HG03571 (cell line): ENCODE measurements around the gene DAB2IP.

Experiments used
- ATAC-seq: cut with Tn5 transposase; IDR thresholded peaks from one replicate; pipeline ENCODE4 v1.9.1; 2021; ENCODE audit not compliant: unreplicated experiment

DAB2IP gene

DNA sequence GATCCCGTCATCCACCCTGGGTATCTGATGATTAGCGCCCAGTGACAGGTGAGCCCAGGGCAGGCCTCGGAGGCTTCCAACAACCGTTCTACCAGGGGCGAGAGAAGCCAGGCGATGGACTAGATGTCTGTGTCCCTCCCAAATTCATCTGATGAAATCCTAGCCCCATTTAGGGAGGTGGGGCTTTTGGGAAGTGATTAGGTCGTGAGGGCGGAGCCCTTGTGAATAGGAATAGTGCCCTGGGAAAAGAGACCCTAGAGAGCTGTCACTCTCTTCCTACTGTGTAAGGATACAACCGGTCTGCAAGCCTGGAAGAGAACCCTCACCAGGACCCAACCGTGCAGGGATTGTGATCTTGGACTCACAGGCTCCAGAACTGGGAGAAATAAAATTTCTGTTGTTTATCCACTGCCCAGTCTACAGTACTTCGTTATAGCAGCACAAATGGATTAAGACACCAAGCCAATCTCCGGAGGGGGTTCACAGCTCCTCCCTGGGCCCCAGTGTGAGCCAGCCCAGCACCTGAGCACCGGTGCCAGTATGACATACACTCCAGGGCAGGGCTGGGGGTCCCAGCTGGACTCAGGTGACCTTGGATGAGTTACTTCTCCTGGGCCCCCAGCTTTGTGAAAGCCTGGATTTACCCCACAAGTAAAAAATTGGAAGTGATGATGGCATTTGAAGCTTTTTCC, 162.2 kb downstream of the DAB2IP start:
- ATAC-seq = no peak

DNA sequence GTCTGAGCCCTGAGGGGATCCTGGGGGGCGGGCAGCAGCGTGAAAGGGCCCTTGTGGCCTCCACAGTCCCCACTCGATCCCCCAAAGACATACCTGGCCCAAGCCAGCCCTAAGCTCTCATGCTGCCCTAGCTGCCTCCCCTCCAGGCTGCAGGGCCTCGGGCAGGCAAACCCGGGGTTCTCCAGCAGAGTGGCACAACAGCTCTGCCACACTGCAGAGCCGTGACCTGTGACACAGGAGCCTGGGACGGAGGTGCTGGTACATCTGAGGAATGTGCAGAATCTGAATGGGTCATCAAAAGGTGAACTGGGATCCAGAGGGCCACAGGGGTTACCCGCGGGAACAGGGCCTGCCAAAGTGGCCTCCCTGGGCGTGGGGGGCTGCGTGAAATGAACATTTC, 163.2 kb downstream of the DAB2IP start:
- no peak for ATAC-seq

DNA sequence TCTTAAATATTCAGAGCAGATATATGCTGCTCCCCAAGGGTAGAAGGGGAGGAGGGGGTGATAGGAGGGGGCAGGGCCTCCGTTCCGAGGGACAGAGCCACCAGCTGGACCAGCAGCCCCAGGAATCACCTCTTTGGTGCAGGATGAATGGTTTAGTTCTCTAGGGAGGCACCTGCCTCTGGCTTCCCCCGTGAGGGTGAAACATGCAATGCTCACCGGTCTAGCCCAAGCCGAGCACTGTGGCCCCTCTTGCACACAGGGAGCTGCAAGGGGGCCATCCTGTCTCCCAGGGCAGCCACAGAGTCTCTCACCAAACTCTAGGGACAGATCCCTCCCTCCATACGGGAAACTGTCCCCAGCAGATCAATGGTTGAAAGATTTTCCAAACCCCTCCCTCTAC, 163.7 kb downstream of the DAB2IP start:
- ATAC-seq = no peak

DNA sequence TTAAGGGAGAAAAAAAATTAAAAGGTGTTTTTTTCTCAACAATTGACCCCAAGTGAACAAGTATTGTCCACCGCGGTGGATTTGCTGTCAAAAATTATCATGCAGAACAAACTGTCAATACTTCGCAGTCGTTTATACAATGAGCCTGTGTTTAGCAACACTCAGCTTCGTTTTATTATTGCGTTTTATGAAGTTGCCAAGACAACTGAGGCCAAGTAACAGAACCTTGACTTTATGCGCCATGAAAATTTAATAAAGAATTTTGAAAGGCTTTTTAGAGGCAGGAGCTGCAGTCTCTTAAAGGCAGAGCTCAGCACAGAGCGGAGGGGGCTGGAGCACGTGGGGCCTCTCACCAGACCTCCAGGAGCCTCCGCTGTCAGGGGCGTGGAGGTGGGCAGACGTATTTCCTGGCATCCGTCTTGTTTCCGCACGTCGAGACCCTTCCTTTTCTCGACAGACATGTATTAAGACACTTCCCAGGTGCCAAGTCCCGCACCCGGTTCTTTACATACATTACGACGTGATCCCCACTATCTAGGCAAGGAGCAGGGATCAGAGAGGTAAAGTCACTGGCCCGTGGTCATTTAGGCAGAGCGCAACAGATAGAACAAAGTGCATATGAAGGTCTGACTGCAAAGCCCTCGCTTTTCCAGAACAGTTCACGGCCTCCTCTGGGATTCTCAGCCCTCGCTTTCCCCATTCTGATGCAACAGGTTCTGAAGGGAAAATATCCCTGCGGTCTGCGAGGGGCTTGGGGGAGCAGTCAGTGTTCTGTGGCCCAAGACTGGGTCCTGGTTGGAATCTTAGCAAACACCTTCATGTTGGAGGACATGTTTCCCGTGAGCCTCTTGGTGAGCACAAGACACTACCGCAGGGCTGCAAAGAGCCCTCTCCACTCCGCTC, 164.4 kb downstream of the DAB2IP start:
- no peak for ATAC-seq

DNA sequence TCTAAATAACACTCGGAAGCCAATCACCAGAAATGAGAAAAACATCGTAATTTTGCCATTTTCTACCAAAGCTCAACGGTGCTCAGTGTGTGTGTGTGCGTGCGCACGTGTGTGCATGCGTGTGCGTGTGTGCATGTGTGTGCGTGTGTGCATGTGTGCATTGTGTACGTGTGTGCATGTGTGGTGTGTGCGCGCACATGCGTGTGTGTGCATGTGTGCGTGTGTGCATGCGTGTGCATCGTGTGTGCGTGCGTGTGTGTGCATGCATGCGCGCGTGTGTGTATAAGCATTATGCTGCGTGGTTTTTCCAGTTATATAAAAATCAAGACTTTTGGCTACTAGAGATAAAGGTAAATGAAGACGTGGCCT, 165.0 kb downstream of the DAB2IP start:
- no peak for ATAC-seq

DNA sequence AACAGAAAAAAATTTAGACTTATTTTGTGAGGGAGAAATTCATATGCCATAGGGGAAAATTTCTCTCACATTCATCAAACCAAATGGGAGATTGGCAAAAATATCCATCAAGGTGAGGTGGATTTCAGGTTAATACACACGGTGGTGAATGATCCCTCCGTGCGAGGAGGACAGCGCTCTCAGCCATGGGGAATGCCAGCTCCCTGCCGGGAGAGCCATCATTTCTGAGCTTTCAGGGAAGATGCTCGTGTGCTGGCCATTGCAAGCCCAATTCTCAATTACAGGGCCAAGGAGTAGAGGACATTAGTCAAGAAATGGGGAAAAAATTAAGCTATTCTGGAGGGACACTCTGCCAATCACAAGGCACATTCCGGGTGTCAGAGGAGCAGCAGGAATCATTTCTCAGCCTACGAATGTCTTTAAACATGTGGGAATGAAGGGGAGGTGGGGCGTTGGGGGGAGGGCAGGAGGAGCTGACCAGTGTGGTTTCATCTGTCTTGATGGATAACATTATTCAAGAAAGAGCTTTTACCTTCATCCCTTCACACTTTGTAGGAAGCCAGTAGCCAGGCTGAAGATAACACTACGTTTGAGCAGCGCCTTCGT, 165.5 kb downstream of the DAB2IP start:
- no peak for ATAC-seq

DNA sequence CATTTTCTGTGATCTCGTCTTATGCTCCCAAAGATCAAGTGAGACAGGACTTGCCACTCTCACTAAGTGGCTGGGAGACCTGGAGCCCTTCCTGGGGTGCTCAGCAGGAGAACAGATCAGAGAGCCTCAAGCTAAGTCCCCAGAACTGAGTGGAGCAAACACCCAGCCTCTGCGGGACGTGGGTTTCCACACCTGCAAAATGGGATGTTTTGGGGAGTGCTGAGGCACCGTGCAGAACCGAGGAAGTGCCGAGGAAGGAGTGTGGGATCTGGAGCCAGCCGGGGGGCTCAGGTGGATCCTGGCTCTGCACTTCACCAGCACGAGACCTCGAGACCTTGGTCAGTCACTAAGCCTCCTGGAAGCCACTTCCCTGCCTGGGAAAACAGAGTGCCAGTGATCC, 166.0 kb downstream of the DAB2IP start:
- ATAC-seq = no peak

DNA sequence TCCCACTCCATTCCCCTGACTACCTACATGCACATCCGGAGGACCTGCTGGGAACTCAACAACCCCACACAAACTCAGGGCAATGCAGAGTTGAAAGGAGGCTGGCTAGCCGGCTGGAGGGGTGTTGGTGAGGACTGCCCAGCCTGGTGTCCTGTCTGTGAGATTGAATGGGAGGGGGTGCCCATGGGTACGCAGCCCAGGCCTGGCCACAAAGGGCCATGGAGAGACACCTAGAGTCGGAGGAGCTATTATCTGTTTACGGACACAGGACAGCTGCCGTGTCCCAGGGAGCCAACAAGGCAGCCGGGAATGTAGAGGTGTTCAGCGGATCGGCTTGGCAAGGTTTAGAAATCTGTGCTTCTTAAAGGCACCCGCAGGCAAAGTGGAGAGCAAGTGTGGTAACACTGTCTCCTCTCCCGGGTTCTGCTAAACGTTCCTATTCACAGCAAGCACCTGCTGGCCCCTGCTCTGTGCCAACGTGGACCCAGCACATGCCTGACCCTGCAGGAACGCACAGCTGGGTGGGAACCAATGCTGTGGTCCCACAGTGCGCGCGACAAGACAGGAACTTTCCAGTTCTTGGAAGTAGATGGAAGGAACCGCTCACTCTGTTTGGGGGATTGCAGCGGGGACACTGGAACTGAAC, 166.7 kb downstream of the DAB2IP start:
- no peak for ATAC-seq

DNA sequence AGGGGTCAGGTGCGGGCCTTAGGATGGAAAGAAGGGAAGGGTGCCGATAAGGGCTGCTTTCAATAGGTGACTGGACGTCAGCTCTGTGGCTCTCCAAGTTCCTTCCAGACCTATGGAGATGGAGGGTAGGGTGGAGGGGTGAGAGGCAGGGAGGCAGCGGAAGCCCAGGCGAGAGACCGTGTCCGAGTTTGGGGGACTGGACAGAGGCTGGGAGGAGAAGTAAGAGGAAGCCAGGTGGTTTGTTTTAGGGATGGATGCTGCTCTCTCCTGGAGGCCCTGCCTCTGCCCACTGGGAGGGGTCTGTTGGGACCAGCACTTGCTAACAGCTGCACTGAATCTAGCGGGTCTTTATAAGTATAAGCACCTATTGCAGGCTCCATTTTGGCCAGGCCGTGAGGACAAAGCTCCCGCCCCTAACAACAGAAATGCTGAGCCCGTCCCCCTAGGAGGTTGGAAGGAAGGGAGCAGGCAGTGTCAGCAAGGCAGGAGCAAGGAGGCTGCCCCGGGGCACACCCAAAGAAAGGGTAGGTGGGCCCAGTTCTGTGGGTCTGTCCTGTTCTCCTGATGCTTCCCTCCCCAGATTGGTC, 167.5 kb downstream of the DAB2IP start:
- no peak for ATAC-seq

DNA sequence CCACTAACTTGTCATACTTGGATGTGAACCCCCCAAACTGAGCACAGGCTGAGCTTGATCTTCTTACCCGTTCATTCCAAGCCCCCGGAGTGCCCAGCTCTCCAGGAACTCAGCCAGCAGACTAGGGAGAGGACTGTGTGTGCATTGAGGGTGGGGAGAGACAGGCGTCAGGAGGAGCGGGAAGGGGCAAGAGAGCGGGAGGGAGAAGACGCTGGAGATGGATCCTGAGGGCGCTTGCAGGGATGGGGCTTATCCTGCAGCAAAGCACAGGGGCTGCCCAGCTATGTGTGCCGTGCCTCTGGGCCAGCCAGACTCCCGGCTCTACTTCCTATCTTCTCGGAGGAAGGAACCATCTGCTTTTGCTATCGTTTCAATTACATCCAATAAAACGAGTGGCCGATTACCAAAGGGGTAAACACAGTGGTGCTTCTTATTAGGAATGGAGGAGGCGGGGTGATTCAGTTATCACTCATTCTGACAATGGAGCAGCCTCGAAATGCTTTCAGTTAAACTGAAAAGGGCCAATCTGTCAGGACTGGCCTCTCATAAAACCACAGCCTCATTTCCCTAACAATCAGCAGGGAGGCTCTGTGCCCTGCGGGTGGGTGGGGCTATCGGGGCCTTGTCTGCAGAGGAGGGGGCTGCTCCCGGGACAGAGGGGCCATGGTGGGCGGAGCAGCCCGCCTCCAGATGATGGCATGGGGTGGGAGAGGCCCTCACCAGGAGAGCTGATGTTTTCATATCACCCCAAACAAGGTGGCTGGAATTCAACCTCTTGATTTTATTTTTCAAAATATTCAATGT, 168.2 kb downstream of the DAB2IP start:
- ATAC-seq = no peak

DNA sequence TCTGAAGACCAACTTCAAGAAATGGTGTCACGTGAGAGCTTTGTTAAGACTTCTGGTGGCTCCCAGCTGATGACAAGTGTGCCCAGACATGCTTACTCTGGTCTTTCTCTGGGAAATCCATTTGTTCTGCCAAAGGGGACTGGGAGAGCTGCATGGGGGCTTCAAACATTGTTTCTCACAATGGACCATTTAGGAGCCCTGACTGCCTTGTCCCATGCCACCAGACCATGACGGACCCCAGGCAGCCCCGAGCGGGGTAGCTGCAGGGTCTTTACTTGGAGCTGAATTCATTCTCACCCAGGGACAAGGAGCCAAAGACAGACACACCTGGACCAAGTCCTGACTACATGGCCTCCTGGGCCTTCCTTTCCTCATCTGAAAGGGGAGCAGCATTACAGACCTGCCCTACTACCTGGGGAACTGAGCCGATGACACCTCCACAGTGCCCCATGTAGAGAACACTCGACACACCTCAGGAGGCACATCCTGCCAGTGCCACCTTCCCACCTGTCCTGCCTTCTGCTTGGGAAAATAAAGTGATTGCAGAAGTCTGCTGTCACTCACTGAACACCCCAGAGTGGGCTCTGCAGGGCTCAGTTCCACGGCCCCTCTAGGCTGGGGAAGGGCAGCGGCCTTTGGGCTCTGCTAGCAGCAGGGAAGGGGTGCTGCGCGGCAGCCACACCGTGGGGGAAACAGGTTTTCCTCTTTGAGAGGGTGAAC, 169.0 kb downstream of the DAB2IP start:
- ATAC-seq = no peak

DNA sequence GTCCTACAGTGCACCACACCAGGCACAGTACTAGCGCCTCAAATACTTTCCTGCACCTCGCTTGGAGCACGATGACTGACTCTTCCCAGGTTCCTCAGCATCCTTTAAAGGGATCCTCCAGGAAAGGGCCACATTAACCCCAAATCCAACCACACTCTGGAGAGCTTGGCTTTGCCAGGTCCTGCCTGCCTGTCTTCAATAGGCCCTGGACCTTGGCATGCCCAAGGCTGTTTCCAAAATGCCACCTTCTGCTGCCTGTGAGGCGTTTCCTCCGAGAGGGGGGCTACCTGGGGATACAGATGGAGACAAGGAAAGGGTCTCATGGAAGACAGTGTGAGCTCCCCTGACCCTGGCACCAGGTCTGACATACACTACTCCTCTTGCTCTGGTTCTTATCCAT, 169.9 kb downstream of the DAB2IP start:
- ATAC-seq = no peak

DNA sequence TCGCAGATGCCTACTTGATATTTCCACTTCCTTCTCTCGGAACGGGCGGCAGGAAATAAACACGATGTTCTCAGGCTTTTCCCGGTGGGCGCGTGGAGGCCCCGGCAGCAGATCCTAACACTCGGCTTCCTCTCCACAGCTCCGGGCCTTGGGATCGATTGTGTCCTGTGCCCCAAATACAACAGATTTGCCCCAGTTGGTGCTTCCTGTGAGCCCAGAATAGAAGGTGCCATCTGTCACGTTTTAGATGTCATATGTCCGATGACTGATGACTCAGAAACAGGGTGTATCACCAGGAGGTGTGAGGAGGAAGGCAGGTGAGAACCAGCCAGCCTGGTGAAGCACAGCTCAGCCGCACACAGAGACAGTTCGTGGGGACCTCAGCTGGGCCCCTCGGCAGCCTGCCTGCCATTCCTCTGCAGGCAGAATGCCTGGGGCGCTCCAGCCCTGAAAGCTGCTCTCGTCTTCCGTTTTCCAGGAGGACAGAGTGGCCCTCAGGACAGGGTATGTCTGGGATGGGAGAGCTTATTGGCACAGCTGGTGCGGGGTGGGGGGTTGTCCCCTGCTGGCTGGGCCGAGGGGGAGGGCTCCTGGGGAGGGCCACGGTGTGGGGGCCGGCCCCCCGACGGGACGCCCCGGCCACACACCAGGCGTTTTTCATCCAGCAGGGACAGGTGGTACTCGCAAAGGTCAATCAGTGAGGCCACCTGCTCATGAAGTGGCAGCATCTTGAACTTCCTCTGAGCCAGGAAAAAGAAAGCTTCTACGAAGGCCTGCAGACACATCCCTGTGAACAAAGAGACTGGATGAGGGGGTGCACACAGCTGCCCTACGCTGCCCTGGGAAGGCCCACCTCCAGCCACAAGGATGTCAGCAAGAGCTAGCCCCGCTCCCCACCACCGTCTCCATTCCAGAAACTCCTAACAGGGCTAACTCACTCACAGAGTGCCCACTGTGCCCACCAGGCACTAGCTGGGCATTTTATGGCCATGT, 171.0 kb downstream of the DAB2IP start:
- no peak for ATAC-seq

DNA sequence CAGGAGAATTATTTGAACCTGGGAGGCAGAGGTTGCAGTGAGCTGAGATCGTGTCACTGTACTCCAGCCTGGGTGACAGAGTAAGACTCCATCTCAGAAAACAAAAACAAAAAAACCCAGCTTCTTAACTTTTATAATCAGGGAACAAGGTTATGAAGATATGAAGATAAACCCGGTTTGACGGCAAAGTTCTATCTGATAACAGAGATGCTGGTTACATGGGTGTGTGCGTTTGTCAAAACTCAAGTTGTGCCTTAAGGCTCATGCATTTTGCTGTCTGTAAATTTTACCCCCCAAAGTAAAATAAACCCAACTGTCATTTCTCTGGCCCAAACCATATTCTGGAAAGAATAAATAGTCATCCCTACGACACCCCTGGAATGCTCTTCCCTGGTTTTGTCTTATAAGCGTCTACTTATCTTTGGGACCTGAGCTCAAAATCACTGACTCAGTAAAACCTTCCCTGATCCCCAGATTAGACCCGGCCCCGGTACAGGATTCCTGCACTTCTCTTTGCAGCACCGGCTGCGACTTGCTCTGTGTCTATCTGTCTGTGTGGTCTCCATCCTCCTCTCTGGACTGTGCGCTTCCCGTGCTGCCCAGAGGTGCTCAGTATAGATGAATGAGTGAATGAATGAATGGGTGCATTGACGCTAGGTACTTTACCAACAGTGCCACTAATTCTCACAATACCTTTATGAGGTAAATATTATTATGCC, 172.2 kb downstream of the DAB2IP start:
- ATAC-seq = no peak

DNA sequence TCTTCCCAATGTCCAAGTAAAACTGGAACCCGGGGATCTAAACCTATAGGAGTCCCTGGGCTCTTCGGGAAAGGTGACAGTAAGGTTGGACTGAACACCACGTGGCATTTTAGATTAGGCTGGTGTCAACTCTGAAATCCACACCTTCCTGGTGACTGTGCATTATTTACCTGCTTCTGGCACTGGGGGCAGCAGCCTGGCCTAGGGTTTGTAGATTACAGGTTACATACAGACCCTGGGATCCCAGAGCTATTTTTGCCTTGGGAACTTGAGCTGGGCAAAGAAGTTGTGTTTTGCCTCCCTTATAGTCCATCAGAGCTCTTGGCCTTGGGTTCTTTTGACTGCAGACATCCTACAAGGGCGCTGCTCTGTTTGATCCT, 173.2 kb downstream of the DAB2IP start:
- no peak for ATAC-seq

DNA sequence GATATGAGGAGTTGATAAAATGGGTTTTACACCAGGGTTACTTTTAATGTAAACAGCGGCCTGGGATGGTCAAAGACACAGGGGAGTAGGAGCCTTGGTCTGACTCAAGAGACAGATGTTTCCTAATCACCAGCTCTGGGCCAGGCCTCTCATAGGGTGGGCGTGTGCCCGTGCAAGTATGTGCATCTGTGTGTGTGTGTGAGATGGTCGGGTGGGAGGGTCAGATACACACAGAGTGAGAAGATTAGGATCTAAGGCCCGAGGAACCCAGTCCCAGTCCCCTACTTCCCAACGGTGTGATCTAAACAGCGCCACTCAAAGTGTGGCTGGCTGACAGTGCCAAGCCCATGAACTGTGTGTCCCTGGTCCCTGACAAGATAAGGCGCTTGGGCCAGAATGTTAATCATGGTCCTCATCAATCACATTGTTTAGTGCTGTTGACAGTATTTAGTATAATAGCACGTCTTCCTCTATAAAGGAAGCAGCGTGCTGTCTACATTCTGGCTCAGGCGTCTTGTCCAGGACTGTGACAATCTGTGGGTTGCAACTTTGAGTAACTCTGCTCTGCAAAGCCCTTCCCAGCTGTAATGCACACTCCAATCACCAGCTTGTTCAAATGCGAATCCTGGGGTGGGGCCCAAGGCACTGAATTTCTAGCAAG, 173.7 kb downstream of the DAB2IP start:
- no peak for ATAC-seq

DNA sequence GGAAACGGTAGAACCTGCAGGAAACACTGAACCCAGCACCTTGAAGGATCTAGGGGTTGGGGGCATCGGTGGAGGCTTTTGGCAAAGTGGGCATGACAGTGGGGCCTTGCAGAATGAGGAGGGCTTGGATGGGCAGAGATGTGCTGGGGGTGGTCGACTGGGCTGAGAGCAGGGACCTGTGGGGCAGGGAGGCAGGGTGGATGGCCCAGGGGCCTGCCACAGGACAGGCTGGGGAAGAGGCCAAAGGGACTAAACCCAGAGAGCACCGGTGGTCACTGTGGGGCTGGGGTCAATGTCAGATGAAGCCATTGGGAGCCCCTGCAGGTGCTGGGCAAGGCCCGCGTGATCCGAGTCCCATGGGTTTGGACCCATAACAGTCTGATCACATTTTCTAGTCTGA, 175.3 kb downstream of the DAB2IP start:
- ATAC-seq = no peak
